ENCODE results near the gene PPP1R3E.

- TF ChIP-seq, protein P1, sequence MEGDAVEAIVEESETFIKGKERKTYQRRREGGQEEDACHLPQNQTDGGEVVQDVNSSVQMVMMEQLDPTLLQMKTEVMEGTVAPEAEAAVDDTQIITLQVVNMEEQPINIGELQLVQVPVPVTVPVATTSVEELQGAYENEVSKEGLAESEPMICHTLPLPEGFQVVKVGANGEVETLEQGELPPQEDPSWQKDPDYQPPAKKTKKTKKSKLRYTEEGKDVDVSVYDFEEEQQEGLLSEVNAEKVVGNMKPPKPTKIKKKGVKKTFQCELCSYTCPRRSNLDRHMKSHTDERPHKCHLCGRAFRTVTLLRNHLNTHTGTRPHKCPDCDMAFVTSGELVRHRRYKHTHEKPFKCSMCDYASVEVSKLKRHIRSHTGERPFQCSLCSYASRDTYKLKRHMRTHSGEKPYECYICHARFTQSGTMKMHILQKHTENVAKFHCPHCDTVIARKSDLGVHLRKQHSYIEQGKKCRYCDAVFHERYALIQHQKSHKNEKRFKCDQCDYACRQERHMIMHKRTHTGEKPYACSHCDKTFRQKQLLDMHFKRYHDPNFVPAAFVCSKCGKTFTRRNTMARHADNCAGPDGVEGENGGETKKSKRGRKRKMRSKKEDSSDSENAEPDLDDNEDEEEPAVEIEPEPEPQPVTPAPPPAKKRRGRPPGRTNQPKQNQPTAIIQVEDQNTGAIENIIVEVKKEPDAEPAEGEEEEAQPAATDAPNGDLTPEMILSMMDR (IDR thresholded peaks at IDR 0.05; ENCODE audit: low read depth, low read length), result no peak
- no peak for TF ChIP-seq EZH2phosphoT487 (IDR thresholded peaks at IDR 0.05; ENCODE audit: low read depth)
Measured at GRCh38 chr14:23297096-23297495, 5.6 kb downstream of the PPP1R3E start.
